Measurements from ENCODE around the gene SPEF2. TPM values are rescaled to one million over a fixed set of nuclear protein-coding genes. Genes with fewer than 3 reads are reported as not detected.
A peak's percentile ranks its signal among the peaks of the same experiment; 100 is the strongest.

Gene SPEF2
- total and polyA plus RNA-seq, 10 of the 15 experiments (the other 5 are each of a cell fraction or from before 2014, with no cell fraction given) = 0.03 to 2.0 (median 0.07) TPM; not detected in 3

DNA sequence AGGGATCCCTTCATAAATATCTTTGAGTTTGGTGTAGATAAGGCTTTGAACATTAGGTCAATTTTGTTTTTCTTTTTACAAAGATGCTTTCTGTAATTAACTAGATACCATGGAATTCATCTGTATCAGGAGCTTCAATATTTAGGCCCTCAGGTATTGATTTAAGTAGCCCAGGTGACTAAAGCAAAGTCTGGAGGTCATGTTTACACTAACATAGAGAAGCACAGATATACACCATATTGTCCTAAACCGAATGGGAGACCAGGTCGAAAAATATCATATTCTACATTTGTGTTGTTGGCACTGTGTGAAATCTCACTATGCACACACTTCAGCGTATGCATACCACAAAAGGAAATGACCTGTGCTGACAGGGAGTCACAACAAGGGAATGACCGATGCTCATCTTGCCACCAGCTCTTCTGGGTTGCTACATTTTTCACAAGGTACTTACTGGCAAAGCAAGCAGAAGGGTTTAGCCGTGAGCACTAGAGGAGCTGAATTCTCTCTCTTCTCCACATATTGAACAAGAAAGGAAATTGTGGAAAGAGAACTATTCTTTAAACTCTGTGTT lies 140.6 kb downstream of the SPEF2 start:
- no peak for DNase-seq (ENCODE audit: low read depth, low spot score)
- in situ Hi-C loops (cut with MboI) = no loop called here

More for the DNA sequence above, 140.6 kb downstream of the SPEF2 start:
- no TSS peak for BruUV-seq (replicated peaks)
- Histone ChIP-seq H3K9me3 (replicated peaks; ENCODE audit: control insufficient read depth, insufficient read depth, low read length) (no peaks in the 10 kb centered on the region), H3K4me3 (no peak overlapping the region), H3K36me3 (ENCODE audit: control insufficient read depth in 2 of 2, insufficient read depth in 2 of 2, low read length in 1 of 2) (no peaks in the 10 kb centered on the region), H3K9ac (ENCODE audit: control insufficient read depth, insufficient read depth, low read length) (no peak overlapping the region), H3K27me3 (replicated peaks in 1 of 2; ENCODE audit: control insufficient read depth in 2 of 2, insufficient read depth in 2 of 2, low read length in 1 of 2) (no peaks in the 10 kb centered on the region; a peak in 1 of 4 replicates), H2AFZ (ENCODE audit: control insufficient read depth, low read depth, low read length) (no peak overlapping the region), H3K27ac (ENCODE audit: control insufficient read depth, insufficient read depth) (no peak overlapping the region), H3K4me1 (ENCODE audit: control insufficient read depth, insufficient read depth, low read length) (no peaks in the 10 kb centered on the region), H4K20me1 (ENCODE audit: control insufficient read depth, insufficient read depth) (no peaks in the 10 kb centered on the region), H3K4me2 (ENCODE audit: control insufficient read depth, insufficient read depth) (no peak overlapping the region), H3K79me2 (ENCODE audit: control insufficient read depth, insufficient read depth, low read length) (no peaks in the 10 kb centered on the region)
- RAD21 ChIA-PET (ENCODE audit: unreplicated experiment) = no interaction called here
- 37% methylated on average over 5 of the region's 5 CpGs for WGBS (ENCODE audit: insufficient coverage, insufficient replicate concordance, low lambda C conversion rate, missing lambda C conversion rate)
- POLR2A ChIA-PET = no interaction called here
- SMC1A ChIA-PET (ENCODE audit: uncharacterized antibody, unreplicated experiment) = no interaction called here
- TF ChIP-seq RAD21 (IDR thresholded peaks at IDR 0.05; ENCODE audit: insufficient read depth, low read depth, low read length) = no peak
- TF ChIP-seq BHLHE40 (IDR thresholded peaks at IDR 0.05; ENCODE audit: borderline replicate concordance in 1 of 2, low read depth in 2 of 2, low read length in 1 of 2) = no peak
- TF ChIP-seq SREBF1 (IDR thresholded peaks at IDR 0.05; ENCODE audit: low read length) = no peak
- TF ChIP-seq, protein P1, sequence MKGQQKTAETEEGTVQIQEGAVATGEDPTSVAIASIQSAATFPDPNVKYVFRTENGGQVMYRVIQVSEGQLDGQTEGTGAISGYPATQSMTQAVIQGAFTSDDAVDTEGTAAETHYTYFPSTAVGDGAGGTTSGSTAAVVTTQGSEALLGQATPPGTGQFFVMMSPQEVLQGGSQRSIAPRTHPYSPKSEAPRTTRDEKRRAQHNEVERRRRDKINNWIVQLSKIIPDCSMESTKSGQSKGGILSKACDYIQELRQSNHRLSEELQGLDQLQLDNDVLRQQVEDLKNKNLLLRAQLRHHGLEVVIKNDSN (IDR thresholded peaks at IDR 0.05; ENCODE audit: borderline replicate concordance, extremely low read length, insufficient read depth, low read depth, low read length) = no peak
- TF ChIP-seq BRCA1 (IDR thresholded peaks at IDR 0.05; ENCODE audit: low read depth, low read length) = no peak
- no peak for TF ChIP-seq ZZZ3 (IDR thresholded peaks at IDR 0.05; ENCODE audit: control insufficient read depth, insufficient read length, low read depth)
- TF ChIP-seq, protein P2, sequence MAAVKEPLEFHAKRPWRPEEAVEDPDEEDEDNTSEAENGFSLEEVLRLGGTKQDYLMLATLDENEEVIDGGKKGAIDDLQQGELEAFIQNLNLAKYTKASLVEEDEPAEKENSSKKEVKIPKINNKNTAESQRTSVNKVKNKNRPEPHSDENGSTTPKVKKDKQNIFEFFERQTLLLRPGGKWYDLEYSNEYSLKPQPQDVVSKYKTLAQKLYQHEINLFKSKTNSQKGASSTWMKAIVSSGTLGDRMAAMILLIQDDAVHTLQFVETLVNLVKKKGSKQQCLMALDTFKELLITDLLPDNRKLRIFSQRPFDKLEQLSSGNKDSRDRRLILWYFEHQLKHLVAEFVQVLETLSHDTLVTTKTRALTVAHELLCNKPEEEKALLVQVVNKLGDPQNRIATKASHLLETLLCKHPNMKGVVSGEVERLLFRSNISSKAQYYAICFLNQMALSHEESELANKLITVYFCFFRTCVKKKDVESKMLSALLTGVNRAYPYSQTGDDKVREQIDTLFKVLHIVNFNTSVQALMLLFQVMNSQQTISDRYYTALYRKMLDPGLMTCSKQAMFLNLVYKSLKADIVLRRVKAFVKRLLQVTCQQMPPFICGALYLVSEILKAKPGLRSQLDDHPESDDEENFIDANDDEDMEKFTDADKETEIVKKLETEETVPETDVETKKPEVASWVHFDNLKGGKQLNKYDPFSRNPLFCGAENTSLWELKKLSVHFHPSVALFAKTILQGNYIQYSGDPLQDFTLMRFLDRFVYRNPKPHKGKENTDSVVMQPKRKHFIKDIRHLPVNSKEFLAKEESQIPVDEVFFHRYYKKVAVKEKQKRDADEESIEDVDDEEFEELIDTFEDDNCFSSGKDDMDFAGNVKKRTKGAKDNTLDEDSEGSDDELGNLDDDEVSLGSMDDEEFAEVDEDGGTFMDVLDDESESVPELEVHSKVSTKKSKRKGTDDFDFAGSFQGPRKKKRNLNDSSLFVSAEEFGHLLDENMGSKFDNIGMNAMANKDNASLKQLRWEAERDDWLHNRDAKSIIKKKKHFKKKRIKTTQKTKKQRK (IDR thresholded peaks at IDR 0.05; ENCODE audit: low read depth, low read length) = no peak
- ATAC-seq = peak; percentile 23; the same call in 2 of the 3 replicates
- intact Hi-C loops (cut with micrococcal nuclease; ENCODE audit: unreplicated experiment) = no loop called here
- CTCF ChIA-PET = interaction anchor here (1.4 kb wide), 1 partner anchor 168 kb away, joined by 4 read pairs; no protein-coding TSS in a partner anchor
- no peak for FAIRE-seq
